Mucosa of stomach (tissue), 1 donor: Measurements from ENCODE around the gene PPP2R2C.

Source experiments
- H3K27me3 ChIP-seq: one replicate; pipeline ENCODE4 v1.7.0; 2013; ENCODE audit warnings: mild to moderate bottlenecking, low read length; ENCODE audit not compliant: control insufficient read depth, insufficient read depth
- H3K36me3 ChIP-seq: one replicate; pipeline ENCODE4 v1.7.0; 2013; ENCODE audit warnings: low read length; ENCODE audit not compliant: control insufficient read depth, insufficient read depth
- H3K4me1 ChIP-seq: one replicate; pipeline ENCODE4 v1.7.0; 2013; ENCODE audit warnings: mild to moderate bottlenecking, low read length; ENCODE audit not compliant: control insufficient read depth, insufficient read depth
- H3K4me3 ChIP-seq: one replicate; pipeline ENCODE4 v1.7.0; 2013; ENCODE audit warnings: low read length
- H3K9ac ChIP-seq: one replicate; pipeline ENCODE4 v1.7.0; 2013; ENCODE audit warnings: mild to moderate bottlenecking, low read length, moderate library complexity
- H3K9me3 ChIP-seq: one replicate; pipeline ENCODE4 v1.7.0; 2013; ENCODE audit warnings: mild to moderate bottlenecking, low read length, moderate library complexity; ENCODE audit not compliant: control insufficient read depth
- donor health status: Pancreatic carcinoma.

The PPP2R2C gene

DNA sequence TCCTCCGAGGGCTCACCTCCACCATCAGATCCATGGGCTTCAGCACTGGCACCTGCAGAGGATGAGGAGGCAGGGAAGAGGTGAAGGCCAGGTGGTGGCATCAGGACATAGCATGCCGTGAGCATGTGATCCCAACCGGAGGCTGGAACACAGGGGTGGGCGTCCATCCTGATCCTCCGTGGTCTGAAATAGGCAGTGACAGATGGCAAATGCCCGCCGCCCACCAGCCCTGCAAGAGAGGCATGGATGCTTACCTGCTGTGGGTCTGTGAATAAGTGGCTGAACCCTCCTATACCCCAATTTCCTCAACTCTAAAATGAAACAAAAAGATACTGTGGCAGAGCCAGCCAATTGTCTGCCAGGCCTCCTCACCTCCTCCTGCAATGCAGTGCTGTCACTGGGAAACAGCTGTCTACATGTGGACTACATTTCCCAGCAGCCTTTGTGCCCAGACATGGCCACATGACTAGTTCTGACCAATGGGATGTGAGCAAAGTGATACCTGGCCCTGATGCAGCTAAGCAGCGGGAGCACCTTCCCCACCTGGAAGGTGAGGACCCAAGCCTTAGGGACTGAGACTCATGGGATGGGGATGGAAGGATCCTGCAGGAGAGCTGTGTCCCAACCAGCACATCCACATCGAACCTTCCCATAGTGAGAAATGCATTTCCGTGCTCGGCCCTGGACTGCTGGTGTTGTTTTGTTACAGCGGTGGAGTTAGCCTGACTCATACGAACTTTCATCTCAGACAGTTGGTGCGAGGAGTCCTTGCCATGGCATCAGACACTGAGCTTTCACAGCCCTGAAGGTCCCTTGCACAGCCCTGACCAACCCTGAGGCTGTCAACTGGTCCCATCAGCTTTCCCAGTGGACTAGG is 99.5 kb downstream of the PPP2R2C start:
- H3K4me3 ChIP-seq, result no peak overlapping the region
- no peaks in the 10 kb centered on the region for H3K36me3 ChIP-seq
- no peak overlapping the region for H3K9ac ChIP-seq
- no peaks in the 10 kb centered on the region for H3K4me1 ChIP-seq
- H3K27me3 ChIP-seq, result no peaks in the 10 kb centered on the region
- no peaks in the 10 kb centered on the region for H3K9me3 ChIP-seq

DNA sequence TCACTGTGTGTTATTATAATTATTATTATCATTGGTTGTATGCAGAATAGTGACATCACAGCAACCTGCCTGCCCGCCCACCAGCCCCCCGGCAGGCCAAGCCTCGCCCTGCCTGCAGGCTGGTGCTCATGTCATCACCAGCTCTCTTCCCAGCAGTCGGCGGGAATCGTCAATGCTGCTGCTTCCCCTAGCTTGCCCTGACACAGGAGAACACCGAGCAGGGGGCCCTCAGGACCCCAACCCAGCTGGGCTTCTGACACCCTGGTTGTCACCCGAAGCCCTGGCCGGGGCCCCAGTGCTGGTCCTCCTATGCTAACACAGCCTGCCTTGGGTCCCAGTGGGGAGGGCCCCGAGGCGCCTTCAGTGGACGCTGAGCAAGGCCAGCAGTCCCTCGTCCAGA is 100.6 kb downstream of the PPP2R2C start:
- no peak overlapping the region for H3K4me3 ChIP-seq
- no peaks in the 10 kb centered on the region for H3K27me3 ChIP-seq
- H3K4me1 ChIP-seq, result no peaks in the 10 kb centered on the region
- H3K36me3 ChIP-seq, result no peaks in the 10 kb centered on the region
- H3K9me3 ChIP-seq, result no peaks in the 10 kb centered on the region
- no peak overlapping the region for H3K9ac ChIP-seq

DNA sequence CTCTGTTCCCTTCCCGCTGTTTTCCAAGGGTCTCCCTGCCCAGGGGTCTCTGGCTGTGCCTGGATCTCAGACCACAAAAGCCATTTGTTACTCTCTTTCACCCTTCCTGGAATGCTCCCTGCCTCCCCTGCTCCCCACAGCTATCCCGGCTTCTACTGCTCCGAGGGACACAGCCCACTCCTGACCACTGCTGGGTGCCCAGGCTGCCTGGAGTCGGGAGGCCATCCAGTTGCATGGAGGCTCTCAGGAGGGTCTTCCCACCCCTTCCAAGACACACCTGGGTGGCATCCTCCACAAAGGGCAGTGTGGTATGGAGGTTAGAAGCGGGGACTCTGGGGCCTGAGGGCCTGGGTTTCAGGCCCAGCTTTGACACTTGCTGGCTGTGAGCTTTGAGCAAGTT is 101.1 kb downstream of the PPP2R2C start:
- Histone ChIP-seq H3K9me3 (no peaks in the 10 kb centered on the region), H3K9ac (no peak overlapping the region), H3K4me1 (no peaks in the 10 kb centered on the region), H3K4me3 (no peak overlapping the region), H3K27me3 (no peaks in the 10 kb centered on the region), H3K36me3 (no peaks in the 10 kb centered on the region)

DNA sequence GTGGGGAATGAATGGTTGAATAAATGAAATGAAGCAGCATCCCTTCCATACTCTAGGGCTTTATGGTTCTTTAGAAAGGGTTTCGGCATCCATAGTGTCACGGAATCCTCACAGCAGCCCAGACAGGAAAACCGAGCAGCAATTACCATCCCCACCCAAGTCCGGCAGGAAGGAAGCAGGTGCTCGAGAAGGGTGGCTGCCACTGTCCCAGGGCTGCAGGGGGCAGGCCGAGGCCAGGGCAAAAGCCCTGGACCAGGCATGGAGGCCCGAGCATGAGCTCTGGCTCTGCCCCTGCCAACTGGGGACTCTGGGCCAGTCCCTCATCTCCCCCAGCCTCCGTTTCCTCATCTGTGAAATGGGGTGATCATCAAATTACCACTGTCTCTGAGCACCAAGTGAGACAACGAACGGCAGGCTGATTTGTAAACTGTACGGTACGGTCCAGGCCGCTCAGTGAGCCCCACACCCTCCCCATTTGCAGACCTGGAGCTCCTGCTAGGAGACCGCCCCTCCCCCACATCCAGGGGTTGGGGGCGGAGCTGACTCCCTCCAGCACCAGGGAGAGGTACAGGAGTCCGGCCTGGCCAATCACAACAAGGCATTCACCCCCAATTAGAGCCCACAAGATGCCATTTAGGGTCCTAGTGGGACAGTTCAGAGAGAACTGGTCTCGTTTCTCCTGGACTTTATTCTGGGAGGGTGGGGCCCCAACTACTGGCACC is 102.3 kb downstream of the PPP2R2C start:
- Histone ChIP-seq H3K4me1 (no peaks in the 10 kb centered on the region), H3K36me3 (no peaks in the 10 kb centered on the region), H3K9me3 (no peaks in the 10 kb centered on the region)

DNA sequence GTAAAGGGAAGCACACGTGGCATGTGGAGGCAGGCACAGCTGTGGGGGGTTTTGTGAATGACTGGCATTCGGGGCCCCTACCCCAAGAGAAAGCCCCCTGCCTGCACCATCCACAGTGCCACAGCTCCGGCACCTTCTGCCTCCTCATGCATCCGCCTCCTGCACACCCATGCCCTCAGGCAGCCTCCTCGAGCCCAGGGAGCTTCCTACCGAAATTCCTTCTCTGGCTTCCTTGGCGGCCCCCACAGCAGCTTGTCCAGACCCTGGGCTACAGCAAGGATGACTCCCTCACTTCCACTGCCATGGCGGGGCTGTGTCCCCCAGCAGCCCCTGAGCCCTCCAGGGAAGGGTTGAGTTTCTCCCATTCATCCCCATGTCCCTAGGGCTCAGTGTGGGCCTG is 102.9 kb downstream of the PPP2R2C start:
- Histone ChIP-seq H3K9ac (no peak overlapping the region), H3K9me3 (no peaks in the 10 kb centered on the region), H3K4me1 (no peaks in the 10 kb centered on the region), H3K36me3 (no peaks in the 10 kb centered on the region), H3K4me3 (no peak overlapping the region), H3K27me3 (no peaks in the 10 kb centered on the region)

More for the DNA sequence above, 102.3 kb downstream of the PPP2R2C start:
- Histone ChIP-seq H3K27me3 (no peaks in the 10 kb centered on the region), H3K4me3 (no peak overlapping the region), H3K9ac (no peak overlapping the region)

DNA sequence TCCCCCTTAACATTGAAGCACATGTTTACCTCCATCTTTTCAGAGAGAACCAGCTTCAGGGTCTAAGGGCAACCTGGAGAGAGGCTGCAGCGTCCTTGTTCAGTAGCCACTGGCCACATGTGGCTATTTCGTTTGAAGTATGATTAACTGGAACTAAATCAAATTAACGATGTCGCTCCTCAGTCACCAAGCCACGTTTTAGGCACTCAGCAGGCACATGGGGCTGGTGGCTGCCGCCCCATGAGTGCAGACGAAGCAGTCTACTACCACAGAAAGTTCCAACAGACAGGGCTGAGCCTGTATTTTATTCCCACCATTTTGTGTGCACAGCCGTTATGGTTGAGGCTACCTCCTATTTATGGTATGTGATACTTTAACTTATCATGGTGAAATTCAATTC is 103.4 kb downstream of the PPP2R2C start:
- Histone ChIP-seq H3K9ac (no peak overlapping the region), H3K4me1 (no peaks in the 10 kb centered on the region), H3K9me3 (no peaks in the 10 kb centered on the region), H3K27me3 (no peaks in the 10 kb centered on the region), H3K4me3 (no peak overlapping the region), H3K36me3 (no peaks in the 10 kb centered on the region)

DNA sequence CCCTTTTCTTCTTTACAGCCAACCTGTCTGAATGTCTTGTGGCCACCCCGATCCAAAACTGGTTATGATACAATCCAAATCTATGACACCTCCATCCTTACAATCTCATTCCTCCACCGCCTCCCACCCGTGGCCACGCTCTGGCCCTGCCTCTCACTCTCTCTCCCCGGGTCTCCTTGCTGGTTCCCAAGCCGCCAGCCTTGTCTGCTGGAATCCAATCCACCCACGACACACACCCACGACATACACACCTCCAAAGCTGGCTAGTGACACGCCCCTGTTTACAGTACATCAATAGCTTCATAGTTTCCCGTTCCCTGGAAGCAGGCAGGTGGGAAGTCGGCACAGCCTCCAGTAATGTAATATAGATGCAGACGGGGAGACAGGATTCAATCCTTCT is 103.8 kb downstream of the PPP2R2C start:
- Histone ChIP-seq H3K36me3 (no peaks in the 10 kb centered on the region), H3K4me1 (no peaks in the 10 kb centered on the region)

DNA sequence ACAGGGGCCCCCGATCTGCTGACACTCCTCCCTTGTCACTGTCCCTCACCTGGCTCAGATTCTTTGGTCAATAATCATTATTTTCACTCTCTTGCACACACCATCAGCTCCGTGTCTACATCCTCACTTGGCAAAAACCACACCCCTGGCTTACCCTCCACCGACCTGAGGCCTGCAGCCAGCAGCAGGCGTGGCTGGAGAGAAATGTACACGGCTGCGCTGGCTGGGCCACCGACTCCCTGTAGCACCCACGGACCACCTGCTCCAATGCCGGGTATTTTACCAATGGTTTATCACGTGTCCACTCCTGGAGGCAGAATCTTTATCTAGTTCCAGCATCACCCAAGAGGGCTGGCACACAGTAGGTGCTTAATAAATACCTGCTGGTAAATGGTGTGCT is 104.3 kb downstream of the PPP2R2C start:
- no peaks in the 10 kb centered on the region for H3K27me3 ChIP-seq
- no peaks in the 10 kb centered on the region for H3K36me3 ChIP-seq
- no peak overlapping the region for H3K4me3 ChIP-seq
- H3K4me1 ChIP-seq, result no peaks in the 10 kb centered on the region
- no peak overlapping the region for H3K9ac ChIP-seq
- H3K9me3 ChIP-seq, result no peaks in the 10 kb centered on the region

More for the DNA sequence above, 103.8 kb downstream of the PPP2R2C start:
- Histone ChIP-seq H3K9ac (no peak overlapping the region), H3K9me3 (no peaks in the 10 kb centered on the region), H3K27me3 (no peaks in the 10 kb centered on the region), H3K4me3 (no peak overlapping the region)

DNA sequence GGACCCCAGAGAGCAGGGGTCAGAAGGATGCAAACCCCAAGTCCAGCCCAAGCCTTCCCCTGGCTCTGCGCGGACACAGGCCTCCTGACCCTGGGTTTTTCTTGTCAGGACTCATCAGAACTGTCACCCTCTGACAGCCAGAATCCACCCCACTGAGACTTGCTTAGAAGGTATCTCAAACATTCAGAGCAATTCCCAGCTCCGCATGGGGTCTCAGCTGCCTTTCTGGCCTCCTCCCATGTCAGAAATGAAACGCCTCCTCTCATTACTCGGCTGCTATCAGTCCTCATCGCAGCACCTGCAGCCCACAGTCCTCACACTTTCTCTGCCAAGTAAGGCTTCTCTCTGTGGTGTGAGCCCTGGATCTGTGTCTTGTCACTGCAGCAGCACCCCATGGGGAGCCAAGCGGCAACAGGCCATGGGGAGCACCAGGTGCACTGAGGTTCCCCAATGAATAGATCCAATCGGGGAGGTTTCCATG is 105.0 kb downstream of the PPP2R2C start:
- Histone ChIP-seq H3K4me3 (no peak overlapping the region), H3K9ac (no peak overlapping the region), H3K36me3 (no peaks in the 10 kb centered on the region), H3K4me1 (no peaks in the 10 kb centered on the region), H3K27me3 (peaks cover 1% of the 10 kb centered on the region), H3K9me3 (no peaks in the 10 kb centered on the region)

DNA sequence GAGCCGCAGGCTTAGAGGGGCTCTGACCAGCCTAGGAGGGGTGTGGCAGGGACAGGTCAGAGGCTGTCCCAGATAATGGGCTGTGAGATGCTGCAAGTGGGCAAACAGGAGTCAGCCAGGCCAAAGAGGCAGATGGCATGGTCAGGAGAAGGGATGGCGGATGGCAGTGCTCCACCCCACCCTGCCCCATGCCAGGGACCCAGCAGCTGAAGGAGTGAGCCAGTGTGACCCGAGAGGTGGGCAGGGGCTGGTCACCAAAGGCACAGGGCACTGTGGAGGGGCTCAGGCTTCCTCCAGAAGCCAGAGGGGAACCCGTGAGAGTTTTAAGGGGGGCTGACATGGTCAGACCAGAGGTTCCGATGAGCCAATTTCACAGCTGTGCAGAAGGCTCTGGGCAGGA is 105.8 kb downstream of the PPP2R2C start:
- Histone ChIP-seq H3K9ac (no peak overlapping the region), H3K36me3 (no peaks in the 10 kb centered on the region), H3K4me1 (no peaks in the 10 kb centered on the region), H3K27me3 (peaks cover 3% of the 10 kb centered on the region), H3K4me3 (no peak overlapping the region), H3K9me3 (no peaks in the 10 kb centered on the region)

DNA sequence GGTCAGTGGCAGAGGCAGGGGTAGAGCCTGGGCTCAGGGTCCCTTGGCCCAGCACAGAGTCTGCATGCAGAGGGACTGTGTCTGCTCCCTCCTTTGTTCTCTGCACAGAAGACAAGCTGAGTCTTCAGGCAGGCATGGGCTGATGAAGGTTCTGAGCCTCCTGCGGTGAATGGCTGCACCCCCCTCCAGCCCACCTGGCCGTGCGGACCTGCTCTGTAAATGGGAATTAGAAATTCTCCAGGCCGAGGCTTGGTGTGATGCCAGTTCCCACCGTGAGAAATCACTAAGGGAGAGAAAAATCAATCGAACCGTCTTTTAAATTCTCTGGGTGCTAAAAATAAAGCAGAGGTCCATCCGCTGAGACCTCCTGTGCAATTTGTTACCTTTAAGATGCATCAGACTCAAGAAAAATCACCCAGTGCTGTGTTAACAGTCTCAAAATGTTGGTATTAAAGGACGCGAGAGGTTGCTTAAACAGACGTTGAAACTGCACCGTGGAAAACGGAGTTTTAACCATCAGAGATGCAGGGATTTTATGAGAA is 106.8 kb downstream of the PPP2R2C start:
- Histone ChIP-seq H3K4me1 (no peaks in the 10 kb centered on the region), H3K36me3 (no peaks in the 10 kb centered on the region), H3K9ac (no peak overlapping the region), H3K27me3 (peaks cover 3% of the 10 kb centered on the region), H3K4me3 (no peak overlapping the region), H3K9me3 (no peaks in the 10 kb centered on the region)

DNA sequence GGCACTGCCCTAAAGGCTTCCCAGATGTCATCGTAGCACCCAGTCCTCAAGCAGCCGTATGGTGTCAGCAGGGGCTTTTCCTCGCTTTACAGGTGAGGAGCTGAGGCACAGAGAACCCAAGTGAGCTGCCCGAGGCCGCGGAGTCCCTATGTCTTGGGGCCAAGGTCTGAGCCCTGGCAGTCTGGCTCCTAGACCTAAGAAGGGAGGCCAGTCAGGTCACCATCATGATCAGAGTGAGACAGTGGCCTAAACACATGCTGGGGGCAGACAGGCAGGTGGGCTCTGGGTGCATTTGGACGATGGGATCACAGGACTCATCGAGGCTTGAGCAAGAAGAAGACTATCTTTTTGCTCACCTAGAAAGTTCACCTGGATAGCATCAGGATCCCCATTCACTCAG is 107.8 kb downstream of the PPP2R2C start:
- H3K9ac ChIP-seq, result no peak overlapping the region
- H3K4me1 ChIP-seq, result no peaks in the 10 kb centered on the region
- no peaks in the 10 kb centered on the region for H3K9me3 ChIP-seq
- H3K4me3 ChIP-seq, result no peak overlapping the region
- H3K36me3 ChIP-seq, result no peaks in the 10 kb centered on the region
- H3K27me3 ChIP-seq, result peaks cover 3% of the 10 kb centered on the region
